IPS DF 6.9 (cell line): ENCODE results near the gene DCTN2.
"Not testable (repeated sequence)": the region's sequence is repeated elsewhere in the genome, so short reads cannot be mapped to it uniquely, and the experiment has no call there.

Source experiments
- DNase-seq: peaks from one replicate; pipeline ENCODE4 v3.0.0-alpha.2; 2013; ENCODE audit warnings: low read depth, low spot score
- H3K27ac ChIP-seq: one replicate; pipeline ENCODE4 v1.5.1; 2013; ENCODE audit warnings: low read length, control low read depth
- H3K27me3 ChIP-seq: 2 replicates; pipeline ENCODE4 v1.6.1; 2013; ENCODE audit warnings: mild to moderate bottlenecking, low read length; ENCODE audit not compliant: control insufficient read depth, insufficient read depth
- H3K36me3 ChIP-seq: 2 replicates; pipeline ENCODE4 v1.6.1; 2013; ENCODE audit warnings: low read length; ENCODE audit not compliant: control insufficient read depth, insufficient read depth
- H3K4me1 ChIP-seq: 2 replicates; pipeline ENCODE4 v1.6.1; 2013; ENCODE audit warnings: low read length; ENCODE audit not compliant: control insufficient read depth, insufficient read depth
- H3K4me3 ChIP-seq: 2 replicates; pipeline ENCODE4 v1.5.1; 2013; ENCODE audit warnings: mild to moderate bottlenecking, low read length
- H3K9me3 ChIP-seq: 2 replicates; pipeline ENCODE4 v1.6.1; 2013; ENCODE audit warnings: low read length, inconsistent platforms; ENCODE audit not compliant: control insufficient read depth, insufficient read depth
- WGBS: extraction: QIAGEN DNeasy Blood & Tissue Kit; methylation state at CpG from one replicate; pipeline ENCODE4 v1.1.7; 2013; ENCODE audit warnings: mixed read lengths, missing lambda C conversion rate; ENCODE audit not compliant: insufficient read length, insufficient coverage; 5-methylcytosine and 5-hydroxymethylcytosine counted together

Gene DCTN2

DNA sequence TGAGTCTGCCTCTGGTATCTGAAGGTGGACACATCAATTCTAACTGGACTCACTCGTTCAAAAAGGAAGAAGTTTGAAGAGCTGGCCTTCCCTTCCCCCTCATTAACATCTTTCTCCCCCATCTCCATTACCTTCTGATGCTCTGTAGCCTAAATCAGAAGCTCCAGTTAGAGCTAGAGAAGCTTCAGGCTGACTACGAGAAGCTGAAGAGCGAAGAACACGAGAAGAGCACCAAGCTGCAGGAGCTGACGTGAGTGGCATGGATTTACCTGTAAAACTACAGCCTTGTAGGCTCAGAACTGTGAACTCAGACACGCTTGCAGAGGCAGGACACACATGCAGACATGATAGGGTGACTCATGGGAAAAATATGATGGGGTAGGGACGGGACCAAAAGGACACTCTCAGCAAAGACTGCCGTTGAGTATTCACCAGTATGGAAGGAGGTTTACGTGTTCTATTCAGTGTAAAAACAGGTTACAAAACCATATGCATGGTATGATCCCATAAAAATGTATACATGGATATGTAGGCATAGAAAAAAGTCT is 29.7 kb upstream of the DCTN2 start:
- H3K36me3 ChIP-seq = peaks cover 20% of the 10 kb centered on the region

DNA sequence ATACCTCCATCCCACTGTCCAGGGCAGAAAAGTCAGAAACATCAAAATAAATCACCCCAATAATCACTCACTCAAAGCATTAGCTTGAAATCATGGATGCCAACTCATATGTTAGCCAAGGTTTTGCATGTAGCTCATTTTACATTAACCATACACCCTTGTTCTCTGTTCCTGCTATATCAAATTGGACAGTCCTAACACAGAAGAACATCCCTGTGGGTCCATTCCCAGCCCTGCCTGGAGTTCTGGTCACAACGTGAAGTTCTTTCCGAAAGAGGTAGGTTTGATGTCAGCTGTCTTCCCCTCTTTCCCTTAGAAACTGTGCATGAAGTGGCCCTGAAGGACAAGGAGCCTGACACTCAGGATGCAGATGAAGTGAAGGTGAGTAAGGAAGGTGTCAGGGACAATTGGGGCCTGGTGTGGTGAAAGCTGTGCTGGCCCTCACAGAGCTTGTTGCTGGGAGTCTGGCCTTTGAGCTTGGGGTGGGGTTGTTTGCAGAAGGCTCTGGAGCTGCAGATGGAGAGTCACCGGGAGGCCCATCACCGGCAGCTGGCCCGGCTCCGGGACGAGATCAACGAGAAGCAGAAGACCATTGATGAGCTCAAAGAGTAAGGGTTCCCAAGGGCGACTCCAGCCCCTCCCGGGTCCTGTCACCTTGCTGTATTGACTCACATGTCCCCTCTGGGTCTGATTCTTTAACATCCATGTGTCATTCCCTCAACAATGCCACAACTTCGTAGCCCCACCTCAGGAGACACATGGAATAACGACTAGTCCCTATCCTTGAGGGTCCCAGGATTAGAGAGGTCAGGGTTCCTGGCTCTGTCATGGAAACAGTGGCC is 29.0 kb upstream of the DCTN2 start:
- no peak overlapping the region for H3K4me3 ChIP-seq

More for the DNA sequence above, 29.7 kb upstream of the DCTN2 start:
- Histone ChIP-seq H3K27me3 (no peaks in the 10 kb centered on the region), H3K27ac (no peak overlapping the region), H3K4me1 (no peaks in the 10 kb centered on the region), H3K9me3 (no peaks in the 10 kb centered on the region), H3K4me3 (no peak overlapping the region)
- no CpG with 5 or more reads among the region's 9 CpGs for WGBS
- DNase-seq = no peak

DNA sequence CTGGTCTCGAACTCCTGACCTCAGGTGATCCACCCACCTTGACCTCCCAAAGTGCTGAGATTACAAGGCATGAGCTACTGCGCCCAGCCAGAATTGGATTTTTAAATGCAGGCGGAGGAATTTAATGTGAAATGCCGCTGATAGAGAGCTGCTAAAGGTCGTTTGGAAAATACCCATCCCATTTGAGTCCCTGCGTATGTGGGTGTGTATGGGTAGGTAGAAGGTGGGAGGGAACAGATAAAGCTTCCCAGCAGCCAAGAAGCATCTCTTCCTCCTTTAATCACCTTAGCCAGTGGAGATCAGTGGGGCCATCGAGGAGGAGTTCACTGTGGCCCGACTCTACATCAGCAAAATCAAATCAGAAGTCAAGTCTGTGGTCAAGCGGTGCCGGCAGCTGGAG is 27.8 kb upstream of the DCTN2 start:
- Histone ChIP-seq H3K36me3 (peaks cover 21% of the 10 kb centered on the region), H3K27me3 (no peaks in the 10 kb centered on the region), H3K27ac (no peak overlapping the region), H3K9me3 (no peaks in the 10 kb centered on the region), H3K4me3 (no peak overlapping the region), H3K4me1 (no peaks in the 10 kb centered on the region)
- no peak for DNase-seq
- WGBS = no CpG with 5 or more reads among the region's 10 CpGs

More for the DNA sequence above, 29.0 kb upstream of the DCTN2 start:
- H3K36me3 ChIP-seq = peaks cover 18% of the 10 kb centered on the region; the same call in 1 of the 2 replicates
- H3K27ac ChIP-seq = no peak overlapping the region
- WGBS = no CpG with 5 or more reads among the region's 12 CpGs
- no peaks in the 10 kb centered on the region for H3K9me3 ChIP-seq
- H3K27me3 ChIP-seq = no peaks in the 10 kb centered on the region
- no peak for DNase-seq
- H3K4me1 ChIP-seq = no peaks in the 10 kb centered on the region

DNA sequence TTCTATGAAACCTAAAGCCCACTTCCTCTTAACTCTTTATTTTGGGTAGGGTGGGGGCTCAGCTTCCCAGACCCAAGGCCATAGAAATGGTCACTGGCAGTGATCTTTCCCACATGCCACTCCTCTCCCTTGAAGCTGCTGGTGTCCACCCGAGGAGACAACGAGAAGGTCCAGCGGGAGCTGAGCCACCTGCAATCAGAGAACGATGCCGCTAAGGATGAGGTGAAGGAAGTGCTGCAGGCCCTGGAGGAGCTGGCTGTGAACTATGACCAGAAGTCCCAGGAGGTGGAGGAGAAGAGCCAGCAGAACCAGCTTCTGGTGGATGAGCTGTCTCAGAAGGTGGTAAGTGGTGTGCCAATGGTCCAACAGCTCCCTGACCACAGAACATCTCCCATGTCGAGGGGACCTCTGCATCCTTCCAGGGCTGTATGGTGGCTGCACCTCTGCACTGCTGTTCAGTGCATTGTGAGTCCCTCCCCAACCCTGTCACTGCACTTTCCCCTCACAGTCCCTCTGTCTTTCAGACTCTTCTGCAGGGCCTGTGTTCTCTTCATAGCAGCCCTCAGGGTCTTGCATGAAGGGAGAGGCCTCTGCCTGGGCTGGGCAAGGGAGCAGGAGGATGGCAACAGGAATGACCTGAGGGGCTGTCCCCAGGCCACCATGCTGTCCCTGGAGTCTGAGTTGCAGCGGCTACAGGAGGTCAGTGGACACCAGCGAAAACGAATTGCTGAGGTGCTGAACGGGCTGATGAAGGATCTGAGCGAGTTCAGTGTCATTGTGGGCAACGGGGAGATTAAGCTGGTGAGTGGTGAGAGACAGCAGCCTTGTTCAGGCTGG is 25.2 kb upstream of the DCTN2 start:
- WGBS = no CpG with 5 or more reads among the region's 12 CpGs
- Histone ChIP-seq H3K27ac (no peak overlapping the region), H3K9me3 (no peaks in the 10 kb centered on the region), H3K4me1 (no peaks in the 10 kb centered on the region), H3K27me3 (no peaks in the 10 kb centered on the region), H3K4me3 (no peak overlapping the region), H3K36me3 (peaks cover 29% of the 10 kb centered on the region)
- DNase-seq = no peak

DNA sequence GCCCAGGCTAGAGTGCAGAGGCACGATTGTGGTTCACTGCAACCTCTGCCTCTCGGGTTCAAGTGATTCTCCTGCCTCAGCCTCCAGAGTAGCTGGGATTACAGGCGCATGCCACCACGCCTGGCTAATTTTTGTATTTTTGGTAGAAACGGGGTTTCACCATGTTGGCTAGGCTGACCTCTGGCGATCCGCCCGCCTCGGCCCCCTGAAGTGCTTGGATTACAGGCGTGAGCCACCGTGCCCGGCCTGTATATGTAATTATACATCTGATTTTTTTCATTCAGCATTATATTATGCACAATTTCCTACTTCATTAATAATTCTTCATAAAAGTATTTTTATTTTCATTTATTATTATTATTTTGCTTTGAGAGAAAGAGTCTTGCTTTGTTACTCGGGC is 23.4 kb upstream of the DCTN2 start:
- not testable (repeated sequence) for H3K27me3 ChIP-seq, H3K27ac ChIP-seq, H3K4me3 ChIP-seq, H3K4me1 ChIP-seq, H3K9me3 ChIP-seq, DNase-seq
- no CpG with 5 or more reads among the region's 13 CpGs for WGBS
- peaks cover 21% of the 10 kb centered on the region for H3K36me3 ChIP-seq

DNA sequence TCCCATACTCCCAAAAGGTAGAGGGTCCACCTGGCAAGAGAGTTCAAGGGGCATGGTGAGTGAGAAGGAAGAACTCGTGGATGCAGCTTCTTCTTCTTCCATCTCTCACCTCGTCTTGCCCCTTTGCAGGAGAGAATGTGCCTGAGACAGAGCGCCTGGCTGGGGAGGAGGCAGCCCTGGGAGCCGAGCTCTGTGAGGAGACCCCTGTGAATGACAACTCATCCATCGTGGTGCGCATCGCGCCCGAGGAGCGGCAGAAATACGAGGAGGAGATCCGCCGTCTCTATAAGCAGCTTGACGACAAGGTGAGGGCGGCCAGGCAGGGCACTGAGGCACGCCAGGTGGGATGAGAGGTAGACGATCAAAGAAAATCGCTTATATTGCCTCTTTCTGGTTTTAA is 22.9 kb upstream of the DCTN2 start:
- no peak overlapping the region for H3K4me3 ChIP-seq
- no peak for DNase-seq

DNA sequence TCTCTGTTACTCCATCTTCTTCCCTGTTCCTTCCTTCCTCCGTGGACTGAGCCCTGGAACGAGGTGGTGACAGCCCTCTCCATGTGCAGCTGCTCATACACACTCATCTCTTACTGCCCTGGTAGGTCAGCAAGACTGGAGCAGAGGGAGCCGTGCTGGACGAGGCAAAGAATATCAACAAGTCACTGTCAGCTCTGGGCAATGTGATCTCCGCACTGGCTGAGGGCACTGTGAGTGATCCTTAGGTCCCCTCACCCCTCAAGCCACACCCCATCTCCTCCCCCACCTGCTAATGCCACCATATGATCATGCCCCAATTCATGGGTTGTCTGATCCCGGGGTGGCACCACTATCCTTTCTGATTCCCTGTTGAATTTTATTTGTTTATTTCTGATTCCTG is 21.8 kb upstream of the DCTN2 start:
- no CpG with 5 or more reads among the region's 6 CpGs for WGBS
- peaks cover 23% of the 10 kb centered on the region for H3K36me3 ChIP-seq
- H3K27ac ChIP-seq = no peak overlapping the region

More for the DNA sequence above, 22.9 kb upstream of the DCTN2 start:
- no peaks in the 10 kb centered on the region for H3K4me1 ChIP-seq
- no peaks in the 10 kb centered on the region for H3K9me3 ChIP-seq
- H3K27ac ChIP-seq = no peak overlapping the region
- no CpG with 5 or more reads among the region's 18 CpGs for WGBS
- H3K27me3 ChIP-seq = no peaks in the 10 kb centered on the region
- H3K36me3 ChIP-seq = peaks cover 21% of the 10 kb centered on the region

DNA sequence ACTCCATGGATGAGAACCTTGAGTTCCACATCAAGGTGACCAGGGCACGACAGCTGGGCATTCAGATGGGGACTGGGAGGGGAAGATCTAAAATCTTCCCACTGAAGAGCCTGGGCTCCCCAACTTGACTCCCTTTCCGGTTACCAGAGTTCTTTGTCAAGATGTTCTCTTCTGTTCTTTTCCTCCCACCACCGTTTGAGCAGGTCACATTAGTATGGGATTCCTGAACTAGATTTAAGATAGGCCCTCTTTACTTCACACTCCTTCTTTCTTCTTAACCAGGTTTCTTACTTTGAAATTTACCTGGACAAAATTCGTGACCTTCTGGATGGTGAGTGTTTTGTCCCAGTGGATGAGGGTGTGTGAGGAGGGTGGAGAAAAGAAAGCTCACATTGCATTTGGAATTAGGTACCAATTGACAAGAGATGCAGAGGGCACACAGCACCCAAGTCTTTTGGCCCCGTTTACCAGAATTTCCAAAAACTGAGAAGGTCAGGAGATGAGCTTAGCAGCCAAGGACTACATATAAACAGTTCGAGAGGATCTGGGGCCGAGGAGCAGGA is 17.3 kb upstream of the DCTN2 start:
- Histone ChIP-seq H3K36me3 (peaks cover 6% of the 10 kb centered on the region), H3K4me3 (no peak overlapping the region), H3K4me1 (no peaks in the 10 kb centered on the region), H3K27ac (no peak overlapping the region), H3K9me3 (no peaks in the 10 kb centered on the region), H3K27me3 (no peaks in the 10 kb centered on the region)
- no CpG with 5 or more reads among the region's 7 CpGs for WGBS
- no peak for DNase-seq

More for the DNA sequence above, 21.8 kb upstream of the DCTN2 start:
- DNase-seq = no peak
- Histone ChIP-seq H3K4me1 (no peaks in the 10 kb centered on the region), H3K27me3 (no peaks in the 10 kb centered on the region), H3K4me3 (no peak overlapping the region), H3K9me3 (no peaks in the 10 kb centered on the region)

DNA sequence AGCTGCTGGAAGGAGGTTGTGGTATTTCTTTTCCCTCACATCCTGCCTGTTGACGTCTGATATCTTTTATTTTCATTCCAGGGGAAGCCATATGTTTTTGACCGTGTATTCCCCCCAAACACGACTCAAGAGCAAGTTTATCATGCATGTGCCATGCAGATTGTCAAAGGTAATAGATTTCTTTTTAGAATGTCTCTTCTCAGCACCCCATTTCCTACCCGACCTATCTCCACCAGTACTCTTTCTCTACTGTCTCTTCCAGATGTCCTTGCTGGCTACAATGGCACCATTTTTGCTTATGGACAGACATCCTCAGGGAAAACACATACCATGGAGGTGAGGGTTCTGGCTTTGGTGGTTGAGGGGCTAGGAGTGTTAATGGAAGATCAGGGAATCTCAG is 16.4 kb upstream of the DCTN2 start:
- no peaks in the 10 kb centered on the region for H3K27me3 ChIP-seq
- H3K9me3 ChIP-seq = no peaks in the 10 kb centered on the region
- no peak for DNase-seq
- no peak overlapping the region for H3K4me3 ChIP-seq
- no CpG with 5 or more reads among the region's 4 CpGs for WGBS
- no peaks in the 10 kb centered on the region for H3K4me1 ChIP-seq
- peaks cover 3% of the 10 kb centered on the region; the same call in 1 of the 2 replicates for H3K36me3 ChIP-seq
- no peak overlapping the region for H3K27ac ChIP-seq

DNA sequence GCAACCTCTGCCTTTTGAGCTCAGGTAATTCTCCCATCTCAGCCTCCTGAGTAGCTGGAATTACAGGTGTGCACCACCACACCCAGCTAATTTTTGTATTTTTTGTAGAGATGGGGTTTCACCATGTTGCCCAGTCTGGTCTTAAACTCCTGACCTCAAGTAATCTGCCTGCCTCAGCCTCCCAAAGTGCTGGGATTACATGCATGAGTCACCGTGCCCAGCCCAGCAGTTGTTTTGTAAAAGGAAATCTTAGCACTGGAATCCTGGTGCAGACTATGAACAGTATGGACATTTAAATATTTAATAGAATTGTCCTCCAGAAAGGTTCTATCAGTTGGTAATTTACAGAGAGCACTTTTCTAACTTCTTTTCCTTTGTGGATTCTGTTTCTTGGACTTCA is 14.1 kb upstream of the DCTN2 start:
- not testable (repeated sequence) for H3K27ac ChIP-seq, H3K36me3 ChIP-seq, DNase-seq, H3K9me3 ChIP-seq, H3K4me1 ChIP-seq, H3K4me3 ChIP-seq, H3K27me3 ChIP-seq
- WGBS = no CpG with 5 or more reads among the region's 1 CpG
